ENCODE measurements around the gene RNF212.
"Not testable (repeated sequence)": the region's sequence is repeated elsewhere in the genome, so short reads cannot be mapped to it uniquely, and the experiment has no call there.

DNA sequence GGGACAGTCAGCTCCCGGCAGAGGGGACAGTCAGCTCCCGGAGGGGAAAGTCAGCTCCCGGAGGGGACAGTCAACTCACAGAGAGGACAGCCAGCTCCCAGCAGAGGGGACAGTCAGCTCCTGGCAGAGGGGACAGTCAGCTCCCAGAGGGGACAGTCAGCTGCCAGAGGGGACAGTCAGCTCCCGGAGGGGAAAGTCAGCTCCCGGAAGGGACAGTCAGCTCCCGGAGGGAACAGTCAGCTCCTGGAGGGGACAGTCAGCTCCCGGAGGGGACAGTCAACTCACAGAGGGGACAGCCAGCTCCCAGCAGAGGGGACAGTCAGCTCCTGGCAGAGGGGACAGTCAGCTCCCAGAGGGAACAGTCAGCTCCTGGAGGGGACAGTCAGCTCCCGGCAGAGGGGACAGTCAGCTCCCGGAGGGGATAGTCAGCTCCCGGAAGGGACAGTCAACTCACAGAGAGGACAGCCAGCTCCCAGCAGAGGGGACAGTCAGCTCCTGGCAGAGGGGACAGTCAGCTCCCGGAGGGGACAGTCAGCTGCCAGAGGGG lies 58.6 kb downstream of the RNF212 start:
- TF ChIP-seq, protein P1, sequence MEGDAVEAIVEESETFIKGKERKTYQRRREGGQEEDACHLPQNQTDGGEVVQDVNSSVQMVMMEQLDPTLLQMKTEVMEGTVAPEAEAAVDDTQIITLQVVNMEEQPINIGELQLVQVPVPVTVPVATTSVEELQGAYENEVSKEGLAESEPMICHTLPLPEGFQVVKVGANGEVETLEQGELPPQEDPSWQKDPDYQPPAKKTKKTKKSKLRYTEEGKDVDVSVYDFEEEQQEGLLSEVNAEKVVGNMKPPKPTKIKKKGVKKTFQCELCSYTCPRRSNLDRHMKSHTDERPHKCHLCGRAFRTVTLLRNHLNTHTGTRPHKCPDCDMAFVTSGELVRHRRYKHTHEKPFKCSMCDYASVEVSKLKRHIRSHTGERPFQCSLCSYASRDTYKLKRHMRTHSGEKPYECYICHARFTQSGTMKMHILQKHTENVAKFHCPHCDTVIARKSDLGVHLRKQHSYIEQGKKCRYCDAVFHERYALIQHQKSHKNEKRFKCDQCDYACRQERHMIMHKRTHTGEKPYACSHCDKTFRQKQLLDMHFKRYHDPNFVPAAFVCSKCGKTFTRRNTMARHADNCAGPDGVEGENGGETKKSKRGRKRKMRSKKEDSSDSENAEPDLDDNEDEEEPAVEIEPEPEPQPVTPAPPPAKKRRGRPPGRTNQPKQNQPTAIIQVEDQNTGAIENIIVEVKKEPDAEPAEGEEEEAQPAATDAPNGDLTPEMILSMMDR (IDR thresholded peaks at IDR 0.05) = not testable (repeated sequence)
- not testable (repeated sequence) for TF ChIP-seq POLR2AphosphoS5 (IDR thresholded peaks at IDR 0.05)
